PC-3 (cell line): ENCODE data around the gene HLA-DRB1. TPM values are rescaled to one million over a fixed set of nuclear protein-coding genes. Genes with fewer than 3 reads are reported as not detected.

Experiments used
- ATAC-seq: fragments of 200-7000 bp; cut with Tn5 transposase; 2 replicates; pipeline ENCODE4 v1.9.1; 2020; ENCODE audit warnings: mild to moderate bottlenecking, moderate library complexity
- BruUV-seq: library from RNA; stranded (reverse); fragments of 400-500 nt; replicated peaks from 2 replicates; lab custom pipeline; 2021; lab: Mats Ljungman, UMichigan
- CTCF ChIA-PET: fragments of 300-600 bp; sonication (Branson Sonifier 250); formaldehyde crosslinking; loops from one replicate; lab custom pipeline; 2022; ENCODE audit warnings: antibody characterized with exemption; lab: Charles Lee
- POLR2A ChIA-PET: fragments of 300-600 bp; sonication (Branson Sonifier 250); formaldehyde crosslinking; loops from one replicate; lab custom pipeline; 2022; ENCODE audit warnings: antibody characterized with exemption; ENCODE audit not compliant: unreplicated experiment; lab: Charles Lee
- DNase-seq: peaks from one replicate; pipeline ENCODE4 v3.0.0-alpha.2; 2015
- H2AFZ ChIP-seq: fragments of 300-600 bp; sonication (generic); 2 replicates; pipeline ENCODE4 v1.6.0; 2016; ENCODE audit warnings: antibody characterized with exemption, low read length
- H3F3A ChIP-seq: fragments of 300-600 bp; sonication (generic); one replicate; pipeline ENCODE4 v1.6.0; 2017; ENCODE audit warnings: antibody characterized with exemption, low read length, control low read depth, mild to moderate bottlenecking; ENCODE audit not compliant: unreplicated experiment
- H3K27ac ChIP-seq: fragments of 300-600 bp; sonication (generic); 2 replicates; pipeline ENCODE4 v1.5.1; 2016; ENCODE audit warnings: mild to moderate bottlenecking, low read length
- H3K27me3 ChIP-seq: fragments of 300-600 bp; sonication (generic); 2 replicates; pipeline ENCODE4 v1.6.1; 2016; ENCODE audit warnings: low read length, mixed read lengths
- H3K36me3 ChIP-seq: fragments of 300-600 bp; sonication (generic); 2 replicates; pipeline ENCODE4 v1.6.1; 2016; ENCODE audit warnings: low read depth, mixed run types, low read length, mixed read lengths
- H3K4me1 ChIP-seq: fragments of 300-600 bp; sonication (generic); 2 replicates; pipeline ENCODE4 v1.5.1; 2016; ENCODE audit warnings: low read length; ENCODE audit not compliant: insufficient read depth
- H3K4me2 ChIP-seq: fragments of 300-600 bp; sonication (generic); 2 replicates; pipeline ENCODE4 v1.6.0; 2016; ENCODE audit warnings: low read length
- H3K4me3 ChIP-seq: fragments of 300-600 bp; sonication (generic); 2 replicates; pipeline ENCODE4 v1.5.1; 2016; ENCODE audit warnings: mild to moderate bottlenecking, low read length, mixed read lengths
- H3K79me2 ChIP-seq: fragments of 300-600 bp; sonication (generic); 2 replicates; pipeline ENCODE4 v1.6.1; 2017; ENCODE audit warnings: low read length, mixed read lengths
- H3K9ac ChIP-seq: fragments of 300-600 bp; sonication (generic); 2 replicates; pipeline ENCODE4 v1.6.0; 2016; ENCODE audit warnings: mild to moderate bottlenecking, low read length
- H3K9me2 ChIP-seq: fragments of 300-600 bp; sonication (generic); replicated peaks from 2 replicates; pipeline ENCODE4 v1.6.1; 2016; ENCODE audit warnings: mixed run types, low read length, mixed read lengths
- H3K9me3 ChIP-seq: fragments of 300-600 bp; sonication (generic); 2 replicates; pipeline ENCODE4 v1.6.1; 2016; ENCODE audit warnings: low read length, mixed read lengths
- H4K20me1 ChIP-seq: fragments of 300-600 bp; sonication (generic); 2 replicates; pipeline ENCODE4 v1.6.1; 2016; ENCODE audit warnings: low read length, mixed read lengths
- EZH2 ChIP-seq: fragments of 300-600 bp; sonication (generic); IDR thresholded peaks from one replicate; pipeline ENCODE4 v1.6.1; 2017; ENCODE audit warnings: antibody characterized with exemption, mild to moderate bottlenecking, low read length; ENCODE audit not compliant: unreplicated experiment
- EZH2phosphoT487 ChIP-seq: fragments of 300-600 bp; sonication (generic); IDR thresholded peaks from 2 replicates; pipeline ENCODE4 v1.6.1; 2018; ENCODE audit warnings: mild to moderate bottlenecking, antibody characterized with exemption, low read length, borderline replicate concordance
- intact Hi-C: fragments of 100-400 bp; cut with micrococcal nuclease; formaldehyde crosslinking; loops from 2 replicates; pipeline ENCODE4 v1.9.0; 2023
- total RNA-seq: library from RNA; depleted of rRNA; stranded (reverse); fragments of >200 nt; gene quantifications from 2 replicates; pipeline ENCODE4 v1.2.3, GENCODE V29; 2014
- TF ChIP-seq, protein P1 (sequence below): fragments of 300-600 bp; sonication (generic); conservative IDR thresholded peaks from 2 replicates; pipeline ENCODE4 v1.5.1; 2017; ENCODE audit warnings: antibody characterized with exemption, low read depth, mild to moderate bottlenecking, low read length

HLA-DRB1 gene
- total RNA-seq, 1 experiment from 2014 or later, result not detected

DNA sequence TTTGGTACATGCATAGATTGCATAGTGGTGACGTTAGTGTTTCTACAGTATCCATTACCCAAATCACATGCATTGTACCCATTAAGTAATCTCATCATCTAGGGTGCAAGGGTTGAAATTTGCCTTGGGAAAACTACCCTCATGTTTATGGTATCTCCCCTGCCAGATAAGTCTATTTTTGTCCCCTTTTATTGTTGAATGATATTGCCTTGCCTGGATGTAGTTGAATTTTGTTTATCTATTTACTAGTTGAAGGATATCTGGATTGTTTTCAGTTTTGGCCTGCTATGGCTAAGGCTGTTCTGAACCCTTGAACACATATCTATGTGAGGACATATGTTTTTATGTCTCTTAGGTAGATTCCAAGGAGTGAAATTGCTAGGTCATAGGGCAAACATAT lies 13.4 kb downstream of the HLA-DRB1 start:
- no peaks in the 10 kb centered on the region for H4K20me1 ChIP-seq
- ATAC-seq (no peak), DNase-seq (no peak)
- no peak overlapping the region for H2AFZ ChIP-seq
- H3K4me1 ChIP-seq, result no peaks in the 10 kb centered on the region
- ChIA-PET POLR2A (no interaction called here), CTCF (no interaction called here)
- no peaks in the 10 kb centered on the region for H3K36me3 ChIP-seq
- BruUV-seq, result no TSS peak
- no peak overlapping the region for H3K27ac ChIP-seq
- H3K79me2 ChIP-seq, result no peaks in the 10 kb centered on the region
- H3K4me2 ChIP-seq, result no peak overlapping the region
- no peak overlapping the region for H3K9ac ChIP-seq
- intact Hi-C loops, result no loop called here
- no peak for TF ChIP-seq EZH2
- no peak for TF ChIP-seq EZH2phosphoT487
- TF ChIP-seq, protein P1, sequence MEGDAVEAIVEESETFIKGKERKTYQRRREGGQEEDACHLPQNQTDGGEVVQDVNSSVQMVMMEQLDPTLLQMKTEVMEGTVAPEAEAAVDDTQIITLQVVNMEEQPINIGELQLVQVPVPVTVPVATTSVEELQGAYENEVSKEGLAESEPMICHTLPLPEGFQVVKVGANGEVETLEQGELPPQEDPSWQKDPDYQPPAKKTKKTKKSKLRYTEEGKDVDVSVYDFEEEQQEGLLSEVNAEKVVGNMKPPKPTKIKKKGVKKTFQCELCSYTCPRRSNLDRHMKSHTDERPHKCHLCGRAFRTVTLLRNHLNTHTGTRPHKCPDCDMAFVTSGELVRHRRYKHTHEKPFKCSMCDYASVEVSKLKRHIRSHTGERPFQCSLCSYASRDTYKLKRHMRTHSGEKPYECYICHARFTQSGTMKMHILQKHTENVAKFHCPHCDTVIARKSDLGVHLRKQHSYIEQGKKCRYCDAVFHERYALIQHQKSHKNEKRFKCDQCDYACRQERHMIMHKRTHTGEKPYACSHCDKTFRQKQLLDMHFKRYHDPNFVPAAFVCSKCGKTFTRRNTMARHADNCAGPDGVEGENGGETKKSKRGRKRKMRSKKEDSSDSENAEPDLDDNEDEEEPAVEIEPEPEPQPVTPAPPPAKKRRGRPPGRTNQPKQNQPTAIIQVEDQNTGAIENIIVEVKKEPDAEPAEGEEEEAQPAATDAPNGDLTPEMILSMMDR, result no peak
- H3K4me3 ChIP-seq, result no peak overlapping the region
- H3F3A ChIP-seq, result no peaks in the 10 kb centered on the region
- H3K27me3 ChIP-seq, result peaks cover 13% of the 10 kb centered on the region
- no peaks in the 10 kb centered on the region for H3K9me3 ChIP-seq
- H3K9me2 ChIP-seq, result no peaks in the 10 kb centered on the region

DNA sequence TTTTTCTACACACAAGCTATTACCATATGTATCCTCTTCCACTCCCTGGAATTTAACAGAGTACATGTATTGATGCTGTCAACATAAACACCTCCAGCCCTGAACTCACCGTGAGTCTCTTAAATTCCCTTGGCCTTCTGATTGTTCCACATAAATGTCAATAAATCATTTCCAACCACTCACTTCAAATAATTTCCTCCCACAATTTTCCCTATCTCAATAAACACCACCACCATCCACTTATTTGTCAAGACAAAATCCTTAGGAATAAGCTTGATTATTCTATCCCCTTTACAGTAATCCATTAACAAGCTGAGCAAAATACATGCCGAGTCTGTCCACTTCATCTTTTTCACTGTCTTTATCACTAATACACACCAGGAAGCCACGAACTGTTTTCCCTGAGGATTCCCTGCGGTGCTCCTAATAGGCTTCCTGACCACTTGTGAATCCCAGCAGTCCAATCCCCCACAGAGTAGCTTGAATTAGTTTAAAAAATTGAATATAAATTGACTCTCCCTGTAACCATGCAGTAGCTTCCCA lies 19.2 kb downstream of the HLA-DRB1 start:
- H3K4me3 ChIP-seq, result no peak overlapping the region
- no peaks in the 10 kb centered on the region for H3K79me2 ChIP-seq
- no peak overlapping the region for H2AFZ ChIP-seq
- peaks cover 8% of the 10 kb centered on the region; the same call in 1 of the 2 replicates for H3K27me3 ChIP-seq
- CTCF ChIA-PET, result no interaction called here
- ATAC-seq (no peak), DNase-seq (no peak)
- no peak overlapping the region for H3K4me2 ChIP-seq
- H3K9ac ChIP-seq, result no peak overlapping the region
- TF ChIP-seq EZH2phosphoT487, result no peak
- TF ChIP-seq, protein P1, result no peak
- TF ChIP-seq EZH2, result no peak
- H3F3A ChIP-seq, result no peaks in the 10 kb centered on the region
- H3K27ac ChIP-seq, result no peak overlapping the region
- BruUV-seq, result no TSS peak
- no peaks in the 10 kb centered on the region for H3K9me2 ChIP-seq
- H4K20me1 ChIP-seq, result no peaks in the 10 kb centered on the region
- intact Hi-C loops, result loop anchor here (5.0 kb wide), 1 partner anchor 43 kb away; no protein-coding TSS in a partner anchor
- POLR2A ChIA-PET, result no interaction called here
- H3K36me3 ChIP-seq, result no peaks in the 10 kb centered on the region
- no peaks in the 10 kb centered on the region for H3K9me3 ChIP-seq
- H3K4me1 ChIP-seq, result no peaks in the 10 kb centered on the region

DNA sequence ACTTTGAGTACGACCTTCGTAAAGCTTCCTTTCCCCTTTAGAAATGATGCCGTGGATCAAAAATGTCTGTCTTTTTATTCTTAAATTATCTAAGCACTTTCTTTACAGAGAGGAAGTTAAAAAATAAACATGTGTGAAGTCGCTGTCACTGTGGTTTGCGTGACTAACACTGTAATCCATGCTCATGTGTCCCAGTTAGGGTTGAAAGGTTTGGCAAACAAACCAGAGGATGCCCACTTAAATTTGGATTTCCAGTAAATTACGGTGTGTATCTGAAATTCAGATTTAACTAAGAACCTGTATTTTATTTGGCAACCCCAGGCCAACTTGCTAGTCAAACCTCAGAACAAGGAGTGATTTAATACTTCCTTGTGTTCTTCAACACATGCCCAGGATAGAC lies 21.1 kb downstream of the HLA-DRB1 start:
- ChIA-PET POLR2A (no interaction called here), CTCF (no interaction called here)
- no peak overlapping the region for H3K27ac ChIP-seq
- H3K4me1 ChIP-seq, result no peaks in the 10 kb centered on the region
- no peaks in the 10 kb centered on the region for H3K79me2 ChIP-seq
- no peaks in the 10 kb centered on the region for H3K9me2 ChIP-seq
- BruUV-seq, result no TSS peak
- H4K20me1 ChIP-seq, result no peaks in the 10 kb centered on the region
- H3K9ac ChIP-seq, result no peak overlapping the region
- no peaks in the 10 kb centered on the region for H3F3A ChIP-seq
- ATAC-seq, result no peak
- no peak overlapping the region for H3K4me3 ChIP-seq
- no peaks in the 10 kb centered on the region for H3K9me3 ChIP-seq
- H3K27me3 ChIP-seq, result no peaks in the 10 kb centered on the region
- DNase-seq, result no peak
- intact Hi-C loops, result no loop called here
- TF ChIP-seq, protein P1, result no peak
- TF ChIP-seq EZH2phosphoT487, result no peak
- TF ChIP-seq EZH2, result no peak
- H3K36me3 ChIP-seq, result no peaks in the 10 kb centered on the region
- no peak overlapping the region for H3K4me2 ChIP-seq
- H2AFZ ChIP-seq, result no peak overlapping the region
